ENCODE measurements around the gene LILRB3. TPM values are rescaled to one million over a fixed set of nuclear protein-coding genes. Genes with fewer than 3 reads are reported as not detected.
"Not testable (repeated sequence)": the region's sequence is repeated elsewhere in the genome, so short reads cannot be mapped to it uniquely, and the experiment has no call there.

Gene LILRB3
- total RNA-seq, 2 experiments from 2014 or later = 1.1 to 1.3 TPM

GRCh38 chr19:54240372-54241336 lies 17.8 kb upstream of the LILRB3 start:
- POLR2A ChIA-PET; H3K27ac Mint-ChIP-seq; DNase-seq; H3K4me3 ChIP-seq (ENCODE audit: low read length); H3K27me3 Mint-ChIP-seq; H3K4me3 Mint-ChIP-seq; ATAC-seq (ENCODE audit: poor library complexity); CTCF ChIA-PET; intact Hi-C loops (cut with DNase I, micrococcal nuclease); H3K36me3 ChIP-seq (ENCODE audit: insufficient read depth, low read length); H3K27ac ChIP-seq (ENCODE audit: low read depth in 1 of 2, low read length in 2 of 2); H3K9me3 Mint-ChIP-seq; H3K36me3 Mint-ChIP-seq (ENCODE audit: low read depth); H3K4me1 Mint-ChIP-seq (ENCODE audit: low read depth); H3K9me3 ChIP-seq (ENCODE audit: control insufficient read depth in 1 of 2, insufficient read depth in 1 of 2, low read length in 2 of 2); H3K4me1 ChIP-seq (ENCODE audit: insufficient read depth, low read length): not testable (repeated sequence)
- peaks cover 5 to 11% of the 10 kb centered on the region in 2 experiments for H3K27me3 ChIP-seq (ENCODE audit: control insufficient read depth in 1 of 2, insufficient read depth in 2 of 2, low read length in 2 of 2)

- H3K4me3 Mint-ChIP-seq; H3K27ac ChIP-seq (ENCODE audit: low read depth in 1 of 2, low read length in 2 of 2); H3K9me3 ChIP-seq (ENCODE audit: control insufficient read depth in 1 of 2, insufficient read depth in 1 of 2, low read length in 2 of 2); DNase-seq; H3K9me3 Mint-ChIP-seq; H3K36me3 Mint-ChIP-seq (ENCODE audit: low read depth); H3K36me3 ChIP-seq (ENCODE audit: insufficient read depth, low read length); CTCF ChIA-PET; H3K27ac Mint-ChIP-seq; H3K4me1 Mint-ChIP-seq (ENCODE audit: low read depth); POLR2A ChIA-PET; H3K4me1 ChIP-seq (ENCODE audit: insufficient read depth, low read length); ATAC-seq (ENCODE audit: poor library complexity); H3K4me3 ChIP-seq (ENCODE audit: low read length): not testable (repeated sequence)
- H3K27me3 ChIP-seq (ENCODE audit: control insufficient read depth in 1 of 2, insufficient read depth in 2 of 2, low read length in 2 of 2) = peaks cover 8 to 11% of the 10 kb centered on the region in 2 experiments
- intact Hi-C loops (cut with DNase I, micrococcal nuclease) = loop anchor here in 1 of 2 experiments (2.0 kb wide), 1 partner anchor 17 kb away; the partner anchor contains the start of gene LILRB3
- H3K27me3 Mint-ChIP-seq = peaks cover 10% of the 10 kb centered on the region
Measured at GRCh38 chr19:54239491-54240371, 16.9 kb upstream of the LILRB3 start.

- POLR2A ChIA-PET = no interaction called here
- CTCF ChIA-PET = no interaction called here
- Mint-ChIP-seq H3K9me3 (no peaks in the 10 kb centered on the region), H3K4me1 (ENCODE audit: low read depth) (peaks cover 4% of the 10 kb centered on the region), H3K27ac (no peak overlapping the region), H3K4me3 (no peak overlapping the region), H3K27me3 (peaks cover 46% of the 10 kb centered on the region), H3K36me3 (ENCODE audit: low read depth) (no peaks in the 10 kb centered on the region)
- peaks cover 5% of the 10 kb centered on the region for H3K4me1 ChIP-seq (ENCODE audit: insufficient read depth, low read length)
- intact Hi-C loops (cut with DNase I, micrococcal nuclease) = loop anchor here in 1 of 2 experiments (5.0 kb wide), 1 partner anchor 47 kb away; the partner anchor contains the start of gene MBOAT7
- no peaks in the 10 kb centered on the region for H3K36me3 ChIP-seq (ENCODE audit: insufficient read depth, low read length)
- no peak for ATAC-seq (ENCODE audit: poor library complexity)
- H3K9me3 ChIP-seq (ENCODE audit: control insufficient read depth in 1 of 2, insufficient read depth in 1 of 2, low read length in 2 of 2) = no peaks in the 10 kb centered on the region
- no peak for DNase-seq
- H3K27me3 ChIP-seq (ENCODE audit: control insufficient read depth in 1 of 2, insufficient read depth in 2 of 2, low read length in 2 of 2) = peaks cover 17 to 20% of the 10 kb centered on the region in 2 experiments
- TF ChIP-seq CTCF (IDR thresholded peaks at IDR 0.05) = no peak
- no peak overlapping the region for H3K4me3 ChIP-seq (ENCODE audit: low read length)
- H3K27ac ChIP-seq (ENCODE audit: low read depth in 1 of 2, low read length in 2 of 2) = no peak overlapping the region
Measured at GRCh38 chr19:54233941-54234340, 11.1 kb upstream of the LILRB3 start.
